ENCODE data around the gene TDRD12.
"Not testable (repeated sequence)": the region's sequence is repeated elsewhere in the genome, so short reads cannot be mapped to it uniquely, and the experiment has no call there.

Gene TDRD12

DNA sequence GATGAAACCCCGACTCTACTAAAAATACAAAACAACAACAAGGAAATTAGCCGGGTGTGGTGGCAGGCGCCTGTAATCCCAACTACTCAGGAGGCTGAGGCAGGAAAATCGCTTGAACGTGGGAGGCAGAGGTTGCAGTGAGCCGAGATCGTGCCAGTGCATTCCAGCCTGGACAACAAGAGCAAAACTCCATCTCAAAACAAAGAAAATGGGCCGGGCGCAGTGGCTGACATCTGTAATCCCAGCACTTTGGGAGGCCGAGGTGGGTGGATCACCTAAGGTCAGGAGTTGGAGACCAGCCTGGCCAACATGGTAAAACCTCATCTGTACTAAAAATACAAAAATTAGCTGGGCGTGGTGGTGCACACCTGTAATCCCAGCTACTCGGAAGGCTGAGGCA is 112.5 kb downstream of the TDRD12 start:
- DNase-seq (ENCODE audit: low spot score) = not testable (repeated sequence)

DNA sequence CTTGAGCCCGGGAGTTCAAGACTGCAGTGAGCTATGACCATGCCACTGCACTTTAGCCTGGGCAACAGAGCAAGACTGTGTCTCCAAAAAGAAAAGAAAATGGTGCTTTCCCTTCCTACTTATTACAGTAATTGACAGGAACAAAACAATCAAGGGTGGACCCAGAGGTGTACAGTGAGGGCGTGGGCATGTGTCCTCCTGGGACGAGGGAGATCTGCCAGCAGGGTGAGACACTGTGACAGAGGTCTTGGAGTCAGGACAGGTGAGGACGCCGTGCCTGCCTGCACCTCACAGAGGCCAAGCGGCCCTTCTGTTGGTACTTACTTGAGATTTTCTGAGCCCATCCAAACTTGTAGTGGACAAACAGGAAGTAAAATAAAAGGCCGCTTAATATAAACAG is 113.3 kb downstream of the TDRD12 start:
- not testable (repeated sequence) for DNase-seq (ENCODE audit: low spot score)

DNA sequence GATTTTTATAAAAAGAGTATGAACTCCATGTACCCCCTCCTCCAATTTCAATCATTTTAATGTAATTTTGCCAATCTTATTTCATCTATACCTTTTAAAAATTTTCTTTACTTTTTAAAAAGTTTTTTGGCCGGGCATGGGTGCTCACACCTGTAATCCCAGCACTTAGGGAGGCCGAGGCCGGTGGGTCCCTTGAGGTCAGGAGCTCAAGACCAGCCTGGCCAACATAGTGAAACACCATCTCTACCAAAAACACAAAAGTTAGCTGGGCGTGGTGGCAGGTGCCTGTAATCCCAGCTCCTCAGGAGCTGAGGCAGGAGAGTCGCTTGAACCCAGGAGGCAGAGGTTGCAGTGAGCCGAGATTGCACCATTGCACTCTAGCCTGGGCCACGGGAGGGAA is 113.8 kb downstream of the TDRD12 start:
- DNase-seq (ENCODE audit: low spot score) = not testable (repeated sequence)

DNA sequence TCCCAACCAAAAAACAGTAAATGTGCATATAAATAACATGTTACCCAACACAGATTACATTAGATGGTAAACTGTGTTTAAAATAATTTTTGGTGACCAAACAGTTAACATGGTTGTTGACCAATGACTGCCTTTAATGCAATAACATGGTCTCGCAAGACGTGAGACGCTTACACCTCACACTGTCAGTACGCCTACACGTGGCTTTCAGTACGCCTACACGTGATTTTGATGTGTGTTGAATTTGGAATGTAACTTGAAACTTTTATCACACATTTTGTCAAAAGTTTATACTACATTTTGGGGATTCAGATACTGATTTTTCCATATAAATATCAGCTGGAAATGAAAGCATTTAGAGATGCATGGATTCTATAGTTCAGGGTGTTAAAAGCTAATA is 118.0 kb downstream of the TDRD12 start:
- DNase-seq (ENCODE audit: low spot score) = no peak

DNA sequence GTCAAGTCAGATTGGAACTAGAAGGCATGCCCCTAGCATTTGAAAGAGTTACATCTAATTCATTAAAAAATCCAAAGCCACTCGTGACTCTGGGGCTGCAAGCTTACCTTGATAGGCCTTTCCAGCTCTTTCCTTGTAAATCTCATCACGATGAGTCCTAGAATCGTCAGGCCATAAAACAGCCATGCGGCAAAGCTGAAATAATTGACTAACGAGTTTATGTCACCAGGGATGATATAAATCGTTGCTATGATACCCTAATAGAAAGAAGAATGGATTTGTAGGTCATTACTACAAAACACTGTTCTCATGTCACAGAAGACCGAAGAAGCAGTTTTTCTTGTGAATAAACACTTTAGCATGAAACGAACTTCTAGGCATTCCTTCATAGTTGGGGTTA is 122.5 kb downstream of the TDRD12 start:
- DNase-seq (ENCODE audit: low spot score) = no peak

DNA sequence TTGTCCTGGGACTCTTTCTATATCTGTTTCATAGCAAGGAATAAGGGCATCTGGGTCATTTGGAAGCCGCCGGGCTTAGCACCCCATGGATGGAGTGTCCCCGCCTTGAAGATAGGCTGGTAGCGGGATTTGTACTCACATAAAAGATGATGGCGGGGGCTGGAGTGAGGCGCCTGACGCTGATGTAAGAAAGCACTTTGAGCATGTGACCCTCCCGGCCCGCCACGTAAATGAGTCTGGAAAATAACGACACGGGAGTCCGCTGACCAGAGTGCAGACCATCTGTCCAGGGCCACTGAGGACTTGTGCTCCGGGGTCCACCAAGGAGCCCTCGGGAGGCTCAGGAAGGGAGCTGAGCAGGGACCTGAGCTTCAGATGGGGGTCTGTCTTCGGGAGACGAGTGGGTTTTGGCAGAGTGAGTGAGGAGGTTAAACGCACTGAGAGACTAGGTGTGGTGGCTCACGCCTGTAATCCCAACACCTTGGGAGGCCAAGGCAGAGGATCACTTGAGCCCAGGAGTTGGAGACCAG is 124.2 kb downstream of the TDRD12 start:
- no peak for DNase-seq (ENCODE audit: low spot score)

DNA sequence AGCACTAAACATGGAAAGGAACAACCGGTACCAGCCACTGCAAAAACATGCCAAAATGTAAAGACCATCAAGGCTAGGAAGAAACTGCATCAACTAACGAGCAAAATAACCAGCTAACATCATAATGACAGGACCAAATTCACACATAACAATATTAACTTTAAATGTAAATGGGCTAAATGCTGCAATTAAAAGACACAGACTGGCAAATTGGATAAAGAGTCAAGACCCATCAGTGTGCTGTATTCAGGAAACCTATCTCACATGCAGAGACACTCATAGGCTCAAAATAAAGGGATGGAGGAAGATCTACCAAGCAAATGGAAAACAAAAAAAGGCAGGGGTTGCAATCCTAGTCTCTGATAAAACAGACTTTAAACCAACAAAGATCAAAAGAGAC is 128.5 kb downstream of the TDRD12 start:
- DNase-seq (ENCODE audit: low spot score) = not testable (repeated sequence)

DNA sequence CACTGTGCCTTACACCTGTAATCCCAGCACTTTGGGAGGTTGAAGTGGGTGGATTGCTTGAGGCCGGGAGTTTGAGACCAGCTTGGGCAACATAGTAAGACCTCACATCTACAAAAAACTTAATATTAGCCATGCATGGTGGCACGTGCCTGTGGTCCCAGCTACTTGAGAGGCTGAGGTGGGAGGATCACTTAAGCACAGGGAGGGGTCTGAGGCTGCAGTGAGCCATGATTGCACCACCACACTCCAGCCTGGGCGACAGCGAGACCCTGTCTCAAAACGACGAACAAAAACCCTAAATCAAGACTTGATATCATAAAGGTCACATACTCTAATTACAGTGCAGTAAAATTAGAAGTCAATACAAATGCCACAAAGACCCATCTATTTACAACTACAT is 132.6 kb downstream of the TDRD12 start:
- DNase-seq (ENCODE audit: low spot score) = no peak

DNA sequence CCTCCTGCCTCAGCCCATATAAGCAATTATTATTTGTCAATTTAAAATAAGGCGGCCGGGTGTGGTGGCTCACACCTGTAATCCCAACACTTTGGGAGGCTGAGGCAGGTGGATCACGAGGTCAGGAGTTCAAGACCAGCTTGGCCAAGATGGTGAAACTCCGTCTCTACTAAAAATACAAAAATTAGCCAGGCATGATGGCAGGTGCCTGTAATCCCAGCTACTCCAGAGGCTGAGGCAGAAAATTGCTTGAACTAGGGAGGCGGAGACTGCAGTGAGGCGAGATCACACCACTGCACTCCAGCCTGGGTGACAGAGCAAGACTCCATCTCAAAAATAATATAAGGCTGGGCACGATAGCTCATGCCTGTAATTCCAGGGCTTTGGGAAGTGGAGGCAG is 137.3 kb downstream of the TDRD12 start:
- not testable (repeated sequence) for DNase-seq (ENCODE audit: low spot score)

DNA sequence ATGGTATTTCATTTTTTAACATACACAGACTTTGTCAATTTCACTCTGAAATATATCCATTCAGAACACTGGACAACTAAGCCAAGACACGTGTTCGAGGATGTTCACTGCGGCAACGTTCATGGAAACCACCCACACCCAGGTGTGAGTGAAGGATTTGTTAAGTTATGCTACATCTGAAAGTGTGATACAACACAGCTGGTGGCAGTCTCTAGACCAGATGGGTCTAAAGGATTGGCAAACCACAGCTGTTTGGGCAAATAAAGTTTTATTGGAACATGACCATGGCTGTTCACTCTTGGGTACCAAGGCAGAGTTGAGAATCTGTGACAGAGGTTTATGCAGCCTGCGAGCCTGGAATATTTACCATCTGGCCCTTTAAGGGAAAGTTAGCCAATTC is 138.0 kb downstream of the TDRD12 start:
- DNase-seq (ENCODE audit: low spot score) = no peak

DNA sequence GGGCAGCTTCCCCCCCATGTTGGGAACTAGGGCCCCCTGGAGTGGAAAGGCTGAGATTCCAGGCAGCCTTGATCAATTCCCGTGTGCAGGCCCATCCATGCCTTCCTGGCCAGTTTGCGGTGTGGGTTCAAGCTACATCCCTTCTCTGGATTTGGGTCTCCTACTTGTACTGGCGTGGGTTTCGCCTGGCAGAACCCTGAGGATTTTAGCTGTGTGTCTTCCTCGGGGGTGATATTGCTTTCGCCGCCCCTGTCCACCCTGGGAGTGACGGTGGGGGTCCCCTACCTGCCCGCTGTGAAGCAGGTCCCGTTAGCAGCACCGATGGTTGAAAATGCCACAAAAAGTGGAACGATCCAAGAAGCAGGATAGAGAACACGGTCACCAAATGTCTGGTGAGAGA is 138.6 kb downstream of the TDRD12 start:
- no peak for DNase-seq (ENCODE audit: low spot score)

DNA sequence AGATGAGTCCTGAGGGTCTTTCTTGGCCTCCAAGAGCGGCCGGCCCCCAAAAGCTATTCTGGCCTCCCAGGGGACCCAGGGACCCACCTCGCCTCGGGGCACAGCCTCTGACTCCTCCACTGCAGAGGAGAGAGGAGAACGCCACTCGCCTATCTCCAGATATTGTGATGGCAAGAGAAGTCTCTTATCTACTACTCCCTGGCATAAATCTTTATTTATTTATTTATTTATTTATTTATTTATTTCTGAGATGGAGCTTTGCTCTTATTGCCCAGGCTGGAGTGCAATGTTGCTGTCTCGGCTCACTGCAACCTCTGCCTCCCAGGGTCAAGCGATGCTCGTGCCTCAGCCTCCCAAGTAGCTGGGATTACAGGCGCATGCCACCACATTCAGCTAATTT is 139.0 kb downstream of the TDRD12 start:
- DNase-seq (ENCODE audit: low spot score) = no peak

DNA sequence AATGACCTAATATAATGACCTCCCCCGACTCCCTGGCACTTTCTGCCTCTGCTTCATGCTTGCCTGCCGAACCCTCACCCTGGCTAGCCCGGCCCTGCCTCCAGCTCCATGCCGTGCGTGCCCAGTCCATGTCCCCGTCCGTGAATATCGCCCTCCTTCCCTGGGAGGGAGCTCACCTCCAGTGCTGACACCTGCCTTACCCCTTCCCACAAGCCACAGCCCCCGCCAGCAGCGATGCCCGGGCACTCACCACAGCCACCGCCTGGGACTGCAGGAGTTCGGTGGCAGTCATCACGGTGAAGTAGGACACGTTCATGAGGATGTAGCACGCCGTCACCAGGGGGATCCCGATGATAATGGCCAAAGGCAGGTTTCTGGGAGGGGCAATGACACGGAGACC is 140.0 kb downstream of the TDRD12 start:
- no peak for DNase-seq (ENCODE audit: low spot score)

DNA sequence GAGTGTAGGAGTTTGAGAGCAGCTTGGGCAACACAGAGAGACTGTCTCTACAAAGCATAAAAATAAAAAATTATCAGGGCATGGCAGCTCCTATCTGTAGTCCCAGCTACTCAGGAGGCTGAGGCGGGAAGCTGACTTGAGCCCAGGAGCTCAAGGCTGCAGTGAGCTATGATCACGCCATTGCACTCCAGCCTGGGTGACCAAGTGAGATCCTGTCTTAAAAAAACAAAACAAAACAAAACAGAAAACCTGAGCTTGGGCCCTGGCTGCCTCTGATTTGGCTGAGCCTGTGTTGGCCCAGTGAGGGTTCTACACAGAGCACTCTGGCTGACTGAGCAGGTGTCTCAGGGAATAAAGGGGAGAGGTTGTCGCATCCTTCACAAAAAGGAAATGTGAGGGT is 142.0 kb downstream of the TDRD12 start:
- DNase-seq (ENCODE audit: low spot score) = no peak

DNA sequence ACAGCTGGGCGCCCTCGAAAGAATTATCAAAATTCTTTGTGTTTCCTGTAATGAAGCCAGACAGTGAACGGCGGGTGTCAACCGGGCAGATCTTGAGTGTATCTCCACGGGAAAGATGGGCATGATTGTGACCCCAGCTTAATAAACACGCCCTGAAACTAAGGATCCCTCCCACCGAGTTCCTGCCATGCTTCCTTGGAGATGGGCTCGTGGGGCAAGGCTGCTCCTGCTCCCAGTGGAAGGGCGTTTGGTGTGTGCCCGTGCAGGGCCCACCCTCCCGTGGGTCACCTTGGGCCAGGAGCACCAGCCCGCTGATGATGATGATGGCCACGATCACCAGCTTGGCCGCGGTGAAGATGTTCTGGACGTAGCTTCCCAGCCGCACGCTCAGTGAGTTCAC is 142.6 kb downstream of the TDRD12 start:
- no peak for DNase-seq (ENCODE audit: low spot score)

DNA sequence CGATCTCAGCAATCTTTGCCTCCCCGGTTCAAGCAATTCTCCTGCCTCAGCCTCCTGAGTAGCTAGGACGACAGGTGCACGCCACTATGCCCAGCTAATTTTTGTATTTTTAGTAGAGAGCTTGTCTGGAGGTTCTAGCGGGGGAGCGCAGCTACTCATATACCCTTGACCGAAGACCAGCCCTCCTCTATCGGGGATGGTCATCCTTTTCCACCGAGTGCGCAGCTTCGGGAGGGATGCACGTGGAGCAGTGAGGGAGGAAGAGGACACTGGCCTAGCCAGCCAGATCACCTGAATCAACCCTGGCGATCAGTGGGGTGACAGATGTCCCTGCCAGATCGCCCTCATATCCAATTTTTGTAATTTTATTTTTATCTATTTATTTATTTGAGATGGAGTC is 143.2 kb downstream of the TDRD12 start:
- no peak for DNase-seq (ENCODE audit: low spot score)

DNA sequence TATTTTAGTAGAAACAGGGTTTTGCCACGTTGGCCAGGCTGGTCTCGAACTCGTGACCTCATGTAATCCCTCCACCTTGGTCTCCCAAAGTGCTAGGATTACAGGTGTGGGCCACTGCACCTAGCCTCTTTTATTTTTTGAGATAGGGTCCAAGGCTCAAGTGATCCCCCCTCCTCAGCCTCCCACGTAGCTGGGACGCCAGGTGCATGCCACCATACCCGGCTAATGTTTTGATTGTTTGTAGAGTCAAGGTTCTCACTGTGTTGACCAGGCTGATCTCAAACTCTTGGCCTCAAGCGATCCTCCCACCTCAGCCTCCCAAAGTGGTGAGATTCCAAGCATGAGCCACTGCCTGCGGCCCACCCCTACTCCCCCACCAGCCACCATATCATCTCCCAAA is 143.7 kb downstream of the TDRD12 start:
- no peak for DNase-seq (ENCODE audit: low spot score)

DNA sequence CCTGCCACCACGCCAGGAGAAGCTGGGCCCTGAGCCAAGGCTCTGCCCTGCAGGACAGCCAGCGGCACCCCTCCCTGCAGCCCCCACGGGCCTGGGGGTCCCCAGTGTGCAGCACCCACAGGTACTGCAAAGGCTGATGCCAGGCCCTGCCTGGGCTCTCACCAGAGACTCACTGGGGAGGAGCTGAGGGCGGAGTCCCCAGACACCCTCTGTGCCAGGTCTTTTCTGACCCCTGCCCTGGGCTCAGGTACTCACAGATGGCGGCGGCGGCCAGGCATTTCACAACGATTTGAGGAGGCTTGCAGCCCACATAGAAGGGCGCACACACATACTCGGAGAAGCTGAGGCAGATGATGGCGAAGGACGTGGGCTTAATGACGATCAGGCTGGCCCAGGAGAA is 144.3 kb downstream of the TDRD12 start:
- DNase-seq (ENCODE audit: low spot score) = no peak

DNA sequence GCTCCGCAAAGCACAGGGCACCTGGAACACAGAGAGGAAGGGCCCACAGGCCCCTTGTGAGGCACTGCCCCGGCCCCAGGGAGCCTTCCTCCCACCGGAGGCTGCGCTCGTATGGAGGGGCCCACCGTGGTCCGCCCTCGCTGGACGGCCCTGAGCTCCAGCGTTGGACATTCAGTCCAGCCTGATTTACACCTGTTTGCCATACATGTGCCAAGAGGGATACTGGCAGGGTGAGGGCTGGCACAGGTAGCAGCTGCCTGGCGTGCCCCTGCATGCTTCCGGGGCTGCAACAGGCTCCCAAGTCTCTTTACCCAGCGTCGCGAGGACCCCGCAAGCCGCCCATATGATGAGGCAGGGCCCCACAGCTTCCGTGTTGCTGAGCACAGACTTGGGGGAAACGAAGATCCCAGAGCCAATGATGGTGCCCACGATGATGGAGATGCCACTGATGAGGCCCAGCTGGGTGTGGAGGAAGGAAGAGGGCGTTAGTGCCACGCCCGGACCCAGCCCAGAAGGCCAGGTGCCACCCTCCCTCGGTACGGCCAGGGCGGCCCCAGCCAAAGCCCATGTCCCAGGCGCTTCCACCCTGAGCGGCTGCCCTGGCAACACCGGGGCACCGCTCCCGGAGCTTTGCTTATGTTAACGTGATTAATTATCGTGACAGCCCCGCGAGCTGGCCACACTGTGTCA is 144.9 kb downstream of the TDRD12 start:
- no peak for DNase-seq (ENCODE audit: low spot score)

DNA sequence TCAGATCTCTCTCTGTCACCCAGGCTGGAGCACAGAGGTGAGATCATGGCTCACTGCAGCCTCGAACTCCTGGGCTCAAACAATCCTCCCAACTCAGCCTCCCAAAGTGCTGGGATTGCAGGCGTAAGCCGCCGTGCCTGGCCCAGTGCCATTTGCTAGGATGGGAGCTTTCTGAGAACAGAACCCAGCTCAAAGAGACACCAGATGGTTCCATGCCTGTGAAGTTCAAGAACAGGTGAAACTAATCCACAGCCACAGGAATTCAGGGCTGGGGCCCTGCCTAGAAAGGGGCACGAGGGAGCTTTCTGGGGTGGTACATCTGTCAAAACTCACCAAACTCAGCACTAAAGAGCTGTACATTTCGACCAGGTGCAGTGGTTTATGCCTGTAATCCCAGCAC is 145.8 kb downstream of the TDRD12 start:
- no peak for DNase-seq (ENCODE audit: low spot score)

DNA sequence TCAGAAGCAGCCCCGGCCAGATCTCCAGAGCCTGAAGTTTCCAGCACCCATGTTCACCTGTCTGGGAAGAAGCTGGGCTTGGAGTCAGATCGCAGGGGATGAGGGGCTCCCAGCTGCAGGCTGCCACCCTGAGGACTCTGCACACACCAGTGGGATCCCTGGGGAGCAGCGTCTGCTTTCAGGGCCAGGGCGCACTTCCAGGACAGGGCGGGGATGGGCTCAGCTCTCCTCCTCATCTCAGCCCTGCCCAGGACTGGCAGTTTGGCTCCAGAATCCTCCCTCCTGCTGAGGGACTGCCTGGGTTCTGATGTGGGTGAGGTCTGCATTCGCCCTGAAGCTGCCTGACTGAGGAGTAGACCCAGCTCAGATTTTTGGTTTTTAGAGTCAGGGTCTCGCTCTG is 146.5 kb downstream of the TDRD12 start:
- DNase-seq (ENCODE audit: low spot score) = no peak

DNA sequence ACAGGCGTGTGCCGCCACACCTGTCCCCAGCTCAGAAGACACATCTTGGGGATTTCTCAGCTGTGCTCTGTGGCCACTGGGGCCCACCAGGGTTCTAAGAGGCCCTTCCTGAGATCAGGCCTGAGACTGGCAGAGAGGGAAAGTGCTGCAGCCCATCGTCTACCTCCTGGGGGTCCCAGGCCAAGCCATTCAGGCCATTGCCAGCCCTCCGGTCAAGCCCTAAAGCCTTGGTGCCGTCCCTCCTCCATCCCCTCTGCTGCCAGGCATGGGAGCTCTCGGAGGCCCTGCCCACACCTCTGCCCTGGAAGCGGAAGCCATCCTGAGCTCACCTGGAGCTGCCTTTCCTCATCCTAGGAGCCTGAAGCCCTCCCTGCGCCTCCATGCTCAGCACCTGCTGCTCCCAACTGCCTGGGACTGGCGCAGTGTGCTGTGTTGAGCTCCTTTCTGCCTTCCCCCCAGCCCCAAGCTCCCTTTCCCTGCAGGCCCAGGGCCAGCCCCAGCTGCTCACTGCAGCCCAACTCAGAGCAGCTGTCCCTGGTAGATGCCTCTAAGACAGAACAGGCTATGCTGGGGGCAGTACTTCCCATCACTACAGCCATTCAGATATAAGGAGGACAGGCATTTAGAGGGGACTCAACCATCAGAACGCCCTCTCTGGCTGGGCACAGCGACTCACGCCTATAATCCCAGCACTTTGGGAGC is 147.1 kb downstream of the TDRD12 start:
- no peak for DNase-seq (ENCODE audit: low spot score)

DNA sequence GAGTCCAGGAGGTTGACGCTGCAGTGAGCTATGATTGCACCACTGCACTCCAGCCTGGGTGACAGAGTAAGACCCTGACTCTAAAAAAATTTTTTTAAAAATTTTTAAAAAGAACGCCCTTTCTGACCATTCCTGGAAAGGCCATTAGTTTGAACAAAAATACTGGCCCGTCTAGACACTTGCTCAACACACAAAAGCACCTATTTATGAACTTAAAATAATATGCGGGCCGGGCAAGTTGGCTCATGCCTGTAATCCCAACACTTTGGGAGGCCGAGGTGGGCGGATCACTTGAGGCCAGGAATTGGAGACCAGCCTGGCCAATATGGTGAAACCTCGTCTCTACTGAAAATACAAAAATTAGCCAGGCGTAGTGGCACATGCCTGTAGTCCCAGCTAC is 147.9 kb downstream of the TDRD12 start:
- DNase-seq (ENCODE audit: low spot score) = not testable (repeated sequence)

Data from SW480 (cell line).